Mesothelial cell of epicardium (in vitro differentiated cells): ENCODE measurements around the gene PEX5L. TPM values are rescaled to one million over a fixed set of nuclear protein-coding genes. Genes with fewer than 3 reads are reported as not detected.
A peak's percentile ranks its signal among the peaks of the same experiment; 100 is the strongest.
"Not testable (repeated sequence)": the region's sequence is repeated elsewhere in the genome, so short reads cannot be mapped to it uniquely, and the experiment has no call there.

ENCODE experiments used
- DNase-seq, 2 experiments: peaks; one replicate each; pipeline ENCODE4 v3.0.0; 2021; ENCODE audit warnings: low spot score in 2 of 2; ENCODE audit not compliant: unreplicated experiment in 2 of 2
- H3K27ac Mint-ChIP-seq: 2 replicates; pipeline ENCODE4 v1.8.0; 2021; ENCODE audit warnings: mixed read lengths
- H3K27me3 Mint-ChIP-seq: 2 replicates; pipeline ENCODE4 v1.8.0; 2021; ENCODE audit warnings: low read depth, mixed read lengths
- H3K36me3 Mint-ChIP-seq: 2 replicates; pipeline ENCODE4 v1.8.0; 2021; ENCODE audit warnings: mixed read lengths
- H3K4me1 Mint-ChIP-seq: 2 replicates; pipeline ENCODE4 v1.8.0; 2021; ENCODE audit warnings: mixed read lengths
- H3K4me3 Mint-ChIP-seq: 2 replicates; pipeline ENCODE4 v1.8.0; 2021; ENCODE audit warnings: mild to moderate bottlenecking, moderate library complexity, mixed read lengths
- H3K9me3 Mint-ChIP-seq: 2 replicates; pipeline ENCODE4 v1.8.0; 2021; ENCODE audit warnings: mixed read lengths
- total RNA-seq: library from RNA; stranded (reverse); gene quantifications from 3 replicates; pipeline ENCODE4 v1.2.1, GENCODE V29; 2021
- TF ChIP-seq, protein P1 (sequence below): fragments of 200-600 bp; sonication (generic); IDR thresholded peaks from one replicate; pipeline ENCODE4 v1.5.0; 2021; ENCODE audit warnings: antibody characterized with exemption; ENCODE audit not compliant: unreplicated experiment

The PEX5L gene
- total RNA-seq, 1 donor from 2014 or later: 0.04 TPM

- TF ChIP-seq, protein P1, sequence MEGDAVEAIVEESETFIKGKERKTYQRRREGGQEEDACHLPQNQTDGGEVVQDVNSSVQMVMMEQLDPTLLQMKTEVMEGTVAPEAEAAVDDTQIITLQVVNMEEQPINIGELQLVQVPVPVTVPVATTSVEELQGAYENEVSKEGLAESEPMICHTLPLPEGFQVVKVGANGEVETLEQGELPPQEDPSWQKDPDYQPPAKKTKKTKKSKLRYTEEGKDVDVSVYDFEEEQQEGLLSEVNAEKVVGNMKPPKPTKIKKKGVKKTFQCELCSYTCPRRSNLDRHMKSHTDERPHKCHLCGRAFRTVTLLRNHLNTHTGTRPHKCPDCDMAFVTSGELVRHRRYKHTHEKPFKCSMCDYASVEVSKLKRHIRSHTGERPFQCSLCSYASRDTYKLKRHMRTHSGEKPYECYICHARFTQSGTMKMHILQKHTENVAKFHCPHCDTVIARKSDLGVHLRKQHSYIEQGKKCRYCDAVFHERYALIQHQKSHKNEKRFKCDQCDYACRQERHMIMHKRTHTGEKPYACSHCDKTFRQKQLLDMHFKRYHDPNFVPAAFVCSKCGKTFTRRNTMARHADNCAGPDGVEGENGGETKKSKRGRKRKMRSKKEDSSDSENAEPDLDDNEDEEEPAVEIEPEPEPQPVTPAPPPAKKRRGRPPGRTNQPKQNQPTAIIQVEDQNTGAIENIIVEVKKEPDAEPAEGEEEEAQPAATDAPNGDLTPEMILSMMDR: no peak
- Mint-ChIP-seq H3K27ac (no peak overlapping the region), H3K4me1 (peaks cover 3% of the 10 kb centered on the region), H3K4me3 (no peak overlapping the region), H3K36me3 (no peaks in the 10 kb centered on the region), H3K27me3 (peaks cover 60% of the 10 kb centered on the region), H3K9me3 (no peaks in the 10 kb centered on the region)
- no peak for DNase-seq
Observed at GRCh38 chr3:180040966-180041365, 4.2 kb upstream of the PEX5L start.

GRCh38 chr3:180036092-180036670 is 556 bp downstream of the PEX5L start:
- peaks cover 3% of the 10 kb centered on the region for H3K4me1 Mint-ChIP-seq
- peak overlapping the region; percentile 49 for H3K4me3 Mint-ChIP-seq
- no peaks in the 10 kb centered on the region for H3K9me3 Mint-ChIP-seq
- TF ChIP-seq, protein P1: no peak
- peaks cover 90% of the 10 kb centered on the region for H3K27me3 Mint-ChIP-seq
- H3K36me3 Mint-ChIP-seq: no peaks in the 10 kb centered on the region
- no peak for DNase-seq
- no peak overlapping the region for H3K27ac Mint-ChIP-seq

DNA sequence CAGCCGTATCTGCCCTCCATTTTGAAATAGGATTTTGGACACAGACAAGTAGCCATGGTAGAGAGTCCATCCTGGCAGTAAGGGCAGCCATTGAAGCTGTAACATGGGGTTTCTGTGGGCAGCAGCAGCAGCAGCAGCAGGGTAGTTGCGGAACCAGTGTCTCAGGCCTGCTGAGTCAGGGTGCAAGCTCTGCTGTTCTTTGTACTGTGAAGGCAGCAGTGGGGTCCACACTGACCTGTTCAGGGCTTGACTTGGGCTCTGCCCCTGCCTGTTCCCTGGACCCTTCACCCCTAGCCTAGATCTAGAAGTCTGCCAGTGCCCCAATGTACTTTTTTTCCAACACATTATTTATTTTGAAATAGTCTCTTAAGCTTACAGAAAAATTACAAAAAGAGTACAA is 9.7 kb downstream of the PEX5L start:
- Mint-ChIP-seq H3K4me1 (no peaks in the 10 kb centered on the region), H3K9me3 (no peaks in the 10 kb centered on the region), H3K27me3 (peaks cover 17% of the 10 kb centered on the region), H3K4me3 (no peak overlapping the region), H3K36me3 (no peaks in the 10 kb centered on the region), H3K27ac (no peak overlapping the region)
- TF ChIP-seq, protein P1: no peak
- no peak for DNase-seq

DNA sequence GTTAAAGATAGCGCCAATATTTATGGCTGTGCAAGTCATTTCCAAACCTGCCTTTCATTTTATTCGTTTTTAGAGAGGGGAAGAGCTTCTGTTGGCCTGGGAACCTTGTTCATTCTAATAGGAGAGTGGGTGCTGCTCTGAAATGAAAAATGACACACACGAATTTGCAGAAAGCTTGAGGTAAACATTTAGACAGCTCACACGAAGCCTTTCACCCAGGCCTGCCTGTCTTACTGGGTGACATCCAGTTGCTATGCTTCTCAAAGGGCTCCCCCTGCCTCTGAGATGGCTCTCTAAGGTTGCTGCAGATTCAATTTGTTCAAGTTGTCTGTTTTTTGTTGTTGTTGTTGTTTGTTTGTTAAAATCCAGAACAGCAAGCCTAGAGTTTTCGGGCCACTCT is 18.2 kb downstream of the PEX5L start:
- TF ChIP-seq, protein P1: no peak
- no peak for DNase-seq

GRCh38 chr3:180017846-180018245 is 18.9 kb downstream of the PEX5L start:
- Mint-ChIP-seq H3K27ac (no peak overlapping the region), H3K9me3 (no peaks in the 10 kb centered on the region), H3K27me3 (peaks cover 1% of the 10 kb centered on the region), H3K4me1 (no peaks in the 10 kb centered on the region), H3K4me3 (no peak overlapping the region), H3K36me3 (no peaks in the 10 kb centered on the region)
- no peak for DNase-seq
- TF ChIP-seq, protein P1: no peak

More for the DNA sequence above, 18.2 kb downstream of the PEX5L start:
- no peaks in the 10 kb centered on the region for H3K4me1 Mint-ChIP-seq
- H3K27me3 Mint-ChIP-seq: peaks cover 1% of the 10 kb centered on the region
- H3K27ac Mint-ChIP-seq: no peak overlapping the region
- no peak overlapping the region for H3K4me3 Mint-ChIP-seq
- no peaks in the 10 kb centered on the region for H3K36me3 Mint-ChIP-seq
- no peaks in the 10 kb centered on the region for H3K9me3 Mint-ChIP-seq

DNA sequence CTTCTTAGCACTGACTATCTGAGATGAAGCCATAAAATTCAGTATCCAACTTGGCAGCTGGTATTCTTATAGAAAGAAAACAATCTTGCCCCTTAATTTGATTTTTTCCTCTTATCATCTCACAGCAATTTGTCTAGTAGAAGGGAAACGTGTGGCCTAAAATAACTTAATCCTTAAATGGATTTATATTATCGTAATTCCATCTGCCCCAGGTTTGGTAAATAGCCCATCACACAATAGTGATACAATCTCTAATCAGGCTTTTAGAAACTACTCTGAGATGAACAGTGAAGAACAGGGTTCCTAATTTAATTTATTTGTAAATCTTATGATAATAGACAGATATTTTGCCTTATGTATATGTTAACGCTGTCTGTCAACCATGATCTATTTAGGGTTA is 24.8 kb downstream of the PEX5L start:
- H3K36me3 Mint-ChIP-seq: no peaks in the 10 kb centered on the region
- no peak overlapping the region for H3K4me3 Mint-ChIP-seq
- H3K4me1 Mint-ChIP-seq: no peaks in the 10 kb centered on the region
- peaks cover 8% of the 10 kb centered on the region for H3K9me3 Mint-ChIP-seq
- peaks cover 1% of the 10 kb centered on the region for H3K27me3 Mint-ChIP-seq
- TF ChIP-seq, protein P1: no peak
- no peak for DNase-seq
- H3K27ac Mint-ChIP-seq: no peak overlapping the region

DNA sequence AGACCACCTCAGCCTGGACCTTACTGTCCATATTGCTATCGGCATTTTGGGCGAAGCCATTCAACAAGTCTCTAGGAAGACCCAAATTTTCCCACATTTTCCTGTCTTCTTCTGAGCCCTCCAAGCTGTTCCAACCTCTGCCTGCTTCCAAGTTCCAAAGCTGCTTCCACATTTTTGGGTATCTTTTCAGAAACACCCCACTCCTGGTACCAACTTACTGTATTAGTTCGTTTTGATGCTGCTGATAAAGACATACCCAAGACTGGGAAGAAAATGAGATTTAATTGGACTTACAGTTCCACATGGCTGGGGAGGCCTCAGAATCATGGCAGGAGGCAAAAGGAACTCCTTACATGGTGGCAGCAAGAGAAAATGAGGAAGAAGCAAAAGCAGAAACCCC is 28.4 kb downstream of the PEX5L start:
- not testable (repeated sequence) for H3K36me3 Mint-ChIP-seq, H3K4me3 Mint-ChIP-seq, H3K27ac Mint-ChIP-seq, H3K9me3 Mint-ChIP-seq, DNase-seq, H3K27me3 Mint-ChIP-seq, H3K4me1 Mint-ChIP-seq
